Upper lobe of left lung (tissue), 6 donors: ENCODE results near the gene FRMD5. TPM values are rescaled to one million over a fixed set of nuclear protein-coding genes. Genes with fewer than 3 reads are reported as not detected.

Experiments used
- ATAC-seq, 2 donors: fragments of 200-7000 bp; cut with Tn5 transposase; one replicate each; pipeline ENCODE4 v1.9.1; 2022; ENCODE audit warnings: mild to moderate bottlenecking in 2 of 2, moderate library complexity in 2 of 2; ENCODE audit not compliant: low FRiP score in 2 of 2
- DNase-seq, 2 donors: peaks; one replicate each; pipeline ENCODE4 v3.0.0-alpha.2; 2019 to 2020
- H3K27ac ChIP-seq, 4 donors: fragments of 200-600 bp; sonication (generic); one replicate each; pipeline ENCODE4 v1.5.1; 2016 to 2019
- H3K27me3 ChIP-seq, 4 donors: fragments of 200-600 bp; sonication (generic); one replicate each; pipeline ENCODE4 v1.5.1; 2017 to 2019
- H3K36me3 ChIP-seq, 4 donors: fragments of 200-600 bp; sonication (generic); one replicate each; pipeline ENCODE4 v1.5.1; 2016 to 2019
- H3K4me1 ChIP-seq, 4 donors: fragments of 200-600 bp; sonication (generic); one replicate each; pipeline ENCODE4 v1.5.1; 2018 to 2019
- H3K4me3 ChIP-seq, 4 donors: fragments of 200-600 bp; sonication (generic); one replicate each; pipeline ENCODE4 v1.5.1; 2017 to 2019; ENCODE audit warnings: mild to moderate bottlenecking in 2 of 4, moderate library complexity in 1 of 4
- H3K9me3 ChIP-seq, 4 donors: fragments of 200-600 bp; sonication (generic); one replicate each; pipeline ENCODE4 v1.5.1; 2018 to 2019
- CTCF ChIP-seq, 6 experiments: fragments of 450-650 bp in 4 of 6; fragments of 200-600 bp in 2 of 6; sonication (generic) in 2 of 6; IDR thresholded peaks; one replicate each; pipeline ENCODE4 v1.5.1; 2016 to 2019; ENCODE audit warnings: antibody characterized with exemption in 6 of 6
- EP300 ChIP-seq, 4 donors: sonication (generic); formaldehyde crosslinking; IDR thresholded peaks; one replicate each; pipeline ENCODE4 v1.5.1; 2017; ENCODE audit warnings: antibody characterized with exemption in 4 of 4, control low read depth in 2 of 4
- POLR2A ChIP-seq, 4 donors: fragments of 450-650 bp; IDR thresholded peaks; one replicate each; pipeline ENCODE4 v1.5.1; 2016 to 2017; ENCODE audit warnings: antibody characterized with exemption in 4 of 4, mild to moderate bottlenecking in 2 of 4
- POLR2AphosphoS5 ChIP-seq, 2 donors: sonication (generic); formaldehyde crosslinking; IDR thresholded peaks; one replicate each; pipeline ENCODE4 v1.5.1; 2017; ENCODE audit warnings: antibody characterized with exemption in 2 of 2
- WGBS, 2 donors: methylation state at CpG; one replicate each; pipeline ENCODE4 v1.1.5; 2017 to 2018; 5-methylcytosine and 5-hydroxymethylcytosine counted together
- total RNA-seq, 6 donors: library from RNA; depleted of rRNA in 4 of 6; stranded (reverse); fragments of >200 nt in 4 of 6; gene quantifications; one replicate each; pipeline versions ENCODE4 v1.1.0 to v1.2.1, GENCODE V29; 2016 to 2021
- donor health status: DM: no; HTN: no; CAD: no; lungs with moderate emphysema.
- donor health status: DM: no; HTN: yes; CAD: no; lungs with severe emphysema.

FRMD5 gene
- total RNA-seq, 6 donors from 2014 or later = 0.15 to 1.3 (median 0.99) TPM; not detected in 2

- Histone ChIP-seq H3K27me3 (no peaks in the 10 kb centered on the region), H3K4me3 (no peak overlapping the region), H3K27ac (no peak overlapping the region), H3K36me3 (no peaks in the 10 kb centered on the region), H3K9me3 (no peaks in the 10 kb centered on the region), H3K4me1 (peaks cover 0 to 5% (median 0%) of the 10 kb centered on the region in 4 donors)
- TF ChIP-seq POLR2A (IDR thresholded peaks at IDR 0.05) (no peak), POLR2AphosphoS5 (IDR thresholded peaks at IDR 0.05) (no peak), EP300 (IDR thresholded peaks at IDR 0.05) (no peak), CTCF (IDR thresholded peaks at IDR 0.05) (no peak)
- ATAC-seq = no peak
- 55 to 58% methylated on average over 2 of the region's 2 CpGs for WGBS, 2 donors
- no peak for DNase-seq
Measured at GRCh38 chr15:44029003-44029402, 166.1 kb downstream of the FRMD5 start.

GRCh38 chr15:44028349-44028748, 166.7 kb downstream of the FRMD5 start:
- no peak for ATAC-seq
- Histone ChIP-seq H3K27ac (no peak overlapping the region), H3K4me3 (no peak overlapping the region), H3K27me3 (no peaks in the 10 kb centered on the region), H3K36me3 (no peaks in the 10 kb centered on the region), H3K4me1 (peaks cover 0 to 5% (median 0%) of the 10 kb centered on the region in 4 donors), H3K9me3 (no peaks in the 10 kb centered on the region)
- no peak for DNase-seq
- TF ChIP-seq EP300 (IDR thresholded peaks at IDR 0.05) (no peak), POLR2A (IDR thresholded peaks at IDR 0.05) (no peak), POLR2AphosphoS5 (IDR thresholded peaks at IDR 0.05) (no peak), CTCF (IDR thresholded peaks at IDR 0.05) (no peak)
- 55 to 67% methylated on average over 1 of the region's 1 CpG for WGBS, 2 donors

GRCh38 chr15:44024155-44024554, 170.9 kb downstream of the FRMD5 start:
- WGBS, 2 donors = 67 to 87% methylated on average over 1 of the region's 1 CpG
- no peaks in the 10 kb centered on the region for H3K9me3 ChIP-seq
- H3K4me3 ChIP-seq = no peak overlapping the region
- ATAC-seq (no peak), DNase-seq (no peak)
- no peak overlapping the region for H3K27ac ChIP-seq
- TF ChIP-seq POLR2AphosphoS5 (IDR thresholded peaks at IDR 0.05) (no peak), EP300 (IDR thresholded peaks at IDR 0.05) (no peak), CTCF (IDR thresholded peaks at IDR 0.05) (no peak), POLR2A (IDR thresholded peaks at IDR 0.05) (no peak)
- no peaks in the 10 kb centered on the region for H3K36me3 ChIP-seq
- no peaks in the 10 kb centered on the region for H3K27me3 ChIP-seq
- H3K4me1 ChIP-seq = no peaks in the 10 kb centered on the region

- ATAC-seq = no peak
- no peaks in the 10 kb centered on the region for H3K36me3 ChIP-seq
- H3K27ac ChIP-seq = no peak overlapping the region
- no peaks in the 10 kb centered on the region for H3K27me3 ChIP-seq
- 89 to 97% methylated on average over 2 of the region's 2 CpGs for WGBS, 2 donors
- H3K4me1 ChIP-seq = no peaks in the 10 kb centered on the region
- TF ChIP-seq CTCF (IDR thresholded peaks at IDR 0.05) (no peak), POLR2AphosphoS5 (IDR thresholded peaks at IDR 0.05) (no peak), POLR2A (IDR thresholded peaks at IDR 0.05) (no peak), EP300 (IDR thresholded peaks at IDR 0.05) (no peak)
- no peaks in the 10 kb centered on the region for H3K9me3 ChIP-seq
- H3K4me3 ChIP-seq = no peak overlapping the region
- DNase-seq = no peak
Measured at GRCh38 chr15:44023176-44023575, 171.9 kb downstream of the FRMD5 start.

- DNase-seq (no peak), ATAC-seq (no peak)
- H3K27me3 ChIP-seq = no peaks in the 10 kb centered on the region
- no peaks in the 10 kb centered on the region for H3K9me3 ChIP-seq
- H3K4me1 ChIP-seq = no peaks in the 10 kb centered on the region
- H3K36me3 ChIP-seq = no peaks in the 10 kb centered on the region
- H3K4me3 ChIP-seq = no peak overlapping the region
- TF ChIP-seq CTCF (IDR thresholded peaks at IDR 0.05) (no peak), POLR2A (IDR thresholded peaks at IDR 0.05) (no peak), EP300 (IDR thresholded peaks at IDR 0.05) (no peak), POLR2AphosphoS5 (IDR thresholded peaks at IDR 0.05) (no peak)
- WGBS, 2 donors = 70 to 81% methylated on average over 2 of the region's 2 CpGs
- H3K27ac ChIP-seq = no peak overlapping the region
Measured at GRCh38 chr15:44018151-44018550, 176.9 kb downstream of the FRMD5 start.
